H1 (cell line): ENCODE results near the gene ZNF687. TPM values are rescaled to one million over a fixed set of nuclear protein-coding genes. Genes with fewer than 3 reads are reported as not detected.

Source experiments
- polyA plus RNA-seq, 7 experiments: library from polyadenylated mRNA; depleted of rRNA in 3 of 7; stranded (reverse) in 5 of 7; unstranded in 2 of 7; fragments of >200 nt in 5 of 7; fragments of 200-250 nt in 2 of 7; gene quantifications; 1 replicate in 5 of 7; 2 replicates in 1 of 7; 4 replicates in 1 of 7; pipeline versions ENCODE4 v1.2.1 to v1.2.3, GENCODE V29; 2011 to 2013; ENCODE audit warnings: missing spikeins in 2 of 7, mixed read lengths in 2 of 7
- total RNA-seq: library from RNA; stranded (reverse); fragmentation: NEBNext Ultra II Directional; extraction: Animal tissue kit (Norgen Biotek cat#: 25700); gene quantifications from 2 replicates; pipeline ENCODE4 v1.2.1, GENCODE V29; 2021
- TF ChIP-seq, protein P1 (sequence below): fragments of 300-600 bp; sonication (generic); IDR thresholded peaks from 2 replicates; pipeline ENCODE4 v1.7.1; 2012; ENCODE audit warnings: low read length, moderate library complexity, mild to moderate bottlenecking, inconsistent platforms; ENCODE audit not compliant: insufficient replicate concordance

Gene ZNF687
- total and polyA plus RNA-seq, 2 of the 8 experiments (the other 6 are each of a cell fraction or from before 2014, with no cell fraction given): 45.9 to 69.9 TPM

DNA sequence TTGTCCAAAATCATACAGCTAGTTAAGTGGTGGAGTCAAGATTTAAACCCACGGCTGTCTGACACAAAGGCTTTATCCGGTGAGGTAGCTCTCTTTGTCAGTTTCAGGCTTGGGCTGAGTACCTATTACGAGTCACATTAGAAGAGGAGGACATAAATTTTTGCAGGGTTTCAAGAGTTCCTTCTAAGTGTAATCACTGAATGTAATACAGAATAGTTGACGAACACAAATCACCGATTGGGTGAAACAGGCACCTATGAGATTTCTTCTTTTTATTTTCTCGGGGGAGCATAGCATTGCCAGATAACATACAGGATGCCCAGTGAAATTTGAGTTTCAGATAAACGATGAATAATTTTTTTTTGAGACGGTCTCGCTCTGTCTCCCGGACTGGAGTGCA, 26.7 kb upstream of the ZNF687 start (continued):
- TF ChIP-seq, protein P1, sequence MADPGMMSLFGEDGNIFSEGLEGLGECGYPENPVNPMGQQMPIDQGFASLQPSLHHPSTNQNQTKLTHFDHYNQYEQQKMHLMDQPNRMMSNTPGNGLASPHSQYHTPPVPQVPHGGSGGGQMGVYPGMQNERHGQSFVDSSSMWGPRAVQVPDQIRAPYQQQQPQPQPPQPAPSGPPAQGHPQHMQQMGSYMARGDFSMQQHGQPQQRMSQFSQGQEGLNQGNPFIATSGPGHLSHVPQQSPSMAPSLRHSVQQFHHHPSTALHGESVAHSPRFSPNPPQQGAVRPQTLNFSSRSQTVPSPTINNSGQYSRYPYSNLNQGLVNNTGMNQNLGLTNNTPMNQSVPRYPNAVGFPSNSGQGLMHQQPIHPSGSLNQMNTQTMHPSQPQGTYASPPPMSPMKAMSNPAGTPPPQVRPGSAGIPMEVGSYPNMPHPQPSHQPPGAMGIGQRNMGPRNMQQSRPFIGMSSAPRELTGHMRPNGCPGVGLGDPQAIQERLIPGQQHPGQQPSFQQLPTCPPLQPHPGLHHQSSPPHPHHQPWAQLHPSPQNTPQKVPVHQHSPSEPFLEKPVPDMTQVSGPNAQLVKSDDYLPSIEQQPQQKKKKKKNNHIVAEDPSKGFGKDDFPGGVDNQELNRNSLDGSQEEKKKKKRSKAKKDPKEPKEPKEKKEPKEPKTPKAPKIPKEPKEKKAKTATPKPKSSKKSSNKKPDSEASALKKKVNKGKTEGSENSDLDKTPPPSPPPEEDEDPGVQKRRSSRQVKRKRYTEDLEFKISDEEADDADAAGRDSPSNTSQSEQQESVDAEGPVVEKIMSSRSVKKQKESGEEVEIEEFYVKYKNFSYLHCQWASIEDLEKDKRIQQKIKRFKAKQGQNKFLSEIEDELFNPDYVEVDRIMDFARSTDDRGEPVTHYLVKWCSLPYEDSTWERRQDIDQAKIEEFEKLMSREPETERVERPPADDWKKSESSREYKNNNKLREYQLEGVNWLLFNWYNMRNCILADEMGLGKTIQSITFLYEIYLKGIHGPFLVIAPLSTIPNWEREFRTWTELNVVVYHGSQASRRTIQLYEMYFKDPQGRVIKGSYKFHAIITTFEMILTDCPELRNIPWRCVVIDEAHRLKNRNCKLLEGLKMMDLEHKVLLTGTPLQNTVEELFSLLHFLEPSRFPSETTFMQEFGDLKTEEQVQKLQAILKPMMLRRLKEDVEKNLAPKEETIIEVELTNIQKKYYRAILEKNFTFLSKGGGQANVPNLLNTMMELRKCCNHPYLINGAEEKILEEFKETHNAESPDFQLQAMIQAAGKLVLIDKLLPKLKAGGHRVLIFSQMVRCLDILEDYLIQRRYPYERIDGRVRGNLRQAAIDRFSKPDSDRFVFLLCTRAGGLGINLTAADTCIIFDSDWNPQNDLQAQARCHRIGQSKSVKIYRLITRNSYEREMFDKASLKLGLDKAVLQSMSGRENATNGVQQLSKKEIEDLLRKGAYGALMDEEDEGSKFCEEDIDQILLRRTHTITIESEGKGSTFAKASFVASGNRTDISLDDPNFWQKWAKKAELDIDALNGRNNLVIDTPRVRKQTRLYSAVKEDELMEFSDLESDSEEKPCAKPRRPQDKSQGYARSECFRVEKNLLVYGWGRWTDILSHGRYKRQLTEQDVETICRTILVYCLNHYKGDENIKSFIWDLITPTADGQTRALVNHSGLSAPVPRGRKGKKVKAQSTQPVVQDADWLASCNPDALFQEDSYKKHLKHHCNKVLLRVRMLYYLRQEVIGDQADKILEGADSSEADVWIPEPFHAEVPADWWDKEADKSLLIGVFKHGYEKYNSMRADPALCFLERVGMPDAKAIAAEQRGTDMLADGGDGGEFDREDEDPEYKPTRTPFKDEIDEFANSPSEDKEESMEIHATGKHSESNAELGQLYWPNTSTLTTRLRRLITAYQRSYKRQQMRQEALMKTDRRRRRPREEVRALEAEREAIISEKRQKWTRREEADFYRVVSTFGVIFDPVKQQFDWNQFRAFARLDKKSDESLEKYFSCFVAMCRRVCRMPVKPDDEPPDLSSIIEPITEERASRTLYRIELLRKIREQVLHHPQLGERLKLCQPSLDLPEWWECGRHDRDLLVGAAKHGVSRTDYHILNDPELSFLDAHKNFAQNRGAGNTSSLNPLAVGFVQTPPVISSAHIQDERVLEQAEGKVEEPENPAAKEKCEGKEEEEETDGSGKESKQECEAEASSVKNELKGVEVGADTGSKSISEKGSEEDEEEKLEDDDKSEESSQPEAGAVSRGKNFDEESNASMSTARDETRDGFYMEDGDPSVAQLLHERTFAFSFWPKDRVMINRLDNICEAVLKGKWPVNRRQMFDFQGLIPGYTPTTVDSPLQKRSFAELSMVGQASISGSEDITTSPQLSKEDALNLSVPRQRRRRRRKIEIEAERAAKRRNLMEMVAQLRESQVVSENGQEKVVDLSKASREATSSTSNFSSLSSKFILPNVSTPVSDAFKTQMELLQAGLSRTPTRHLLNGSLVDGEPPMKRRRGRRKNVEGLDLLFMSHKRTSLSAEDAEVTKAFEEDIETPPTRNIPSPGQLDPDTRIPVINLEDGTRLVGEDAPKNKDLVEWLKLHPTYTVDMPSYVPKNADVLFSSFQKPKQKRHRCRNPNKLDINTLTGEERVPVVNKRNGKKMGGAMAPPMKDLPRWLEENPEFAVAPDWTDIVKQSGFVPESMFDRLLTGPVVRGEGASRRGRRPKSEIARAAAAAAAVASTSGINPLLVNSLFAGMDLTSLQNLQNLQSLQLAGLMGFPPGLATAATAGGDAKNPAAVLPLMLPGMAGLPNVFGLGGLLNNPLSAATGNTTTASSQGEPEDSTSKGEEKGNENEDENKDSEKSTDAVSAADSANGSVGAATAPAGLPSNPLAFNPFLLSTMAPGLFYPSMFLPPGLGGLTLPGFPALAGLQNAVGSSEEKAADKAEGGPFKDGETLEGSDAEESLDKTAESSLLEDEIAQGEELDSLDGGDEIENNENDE: no peak
